ENCODE measurements around the gene BBLN.

DNA sequence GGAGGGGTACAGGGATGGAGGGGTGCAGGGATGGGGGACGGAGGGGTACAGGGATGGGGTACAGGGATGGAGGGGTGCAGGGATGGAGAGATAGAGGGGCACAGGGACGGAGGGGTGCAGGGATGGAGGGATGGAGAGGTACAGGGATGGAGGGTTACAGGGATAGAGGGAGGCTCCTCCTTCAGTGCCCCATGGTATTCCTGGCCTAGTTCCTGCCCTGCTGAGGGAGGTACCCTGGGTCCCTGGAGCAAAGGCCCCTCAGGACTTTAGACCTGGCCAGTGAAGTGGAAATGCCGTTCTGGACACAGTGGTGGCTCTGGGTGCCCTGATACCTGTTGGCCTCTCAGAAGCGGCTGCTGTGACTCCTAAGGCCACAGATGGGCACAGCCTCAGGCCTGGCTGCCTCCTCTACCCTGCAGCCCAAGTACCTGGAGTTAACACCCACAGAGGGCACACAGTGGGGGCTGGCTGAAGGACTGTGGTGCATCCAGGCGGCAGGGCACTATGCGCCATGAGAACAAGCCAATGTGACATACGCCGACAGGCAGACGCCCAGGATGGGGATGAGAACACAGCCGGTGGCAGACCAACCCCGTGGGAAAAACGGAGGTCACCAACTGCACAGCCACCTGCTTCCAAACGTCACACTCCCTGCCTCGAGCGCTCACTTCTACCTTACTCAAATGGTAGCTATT lies 40.9 kb upstream of the BBLN start:
- TF ChIP-seq TCF7L2 (IDR thresholded peaks at IDR 0.05; ENCODE audit: low read depth, low read length) (no peak), CTCF (IDR thresholded peaks at IDR 0.05) (no peak), POLR2AphosphoS5 (IDR thresholded peaks at IDR 0.05; ENCODE audit: low read depth, low read length) (no peak), SIN3A (IDR thresholded peaks at IDR 0.05; ENCODE audit: borderline replicate concordance, insufficient read depth, low read depth, low read length) (no peak)

All from Panc1 (cell line).